Thyroid gland (tissue), 4 donors: ENCODE data around the gene MICU1. TPM values are rescaled to one million over a fixed set of nuclear protein-coding genes. Genes with fewer than 3 reads are reported as not detected.
"Not testable (repeated sequence)": the region's sequence is repeated elsewhere in the genome, so short reads cannot be mapped to it uniquely, and the experiment has no call there.

Source experiments
- DNase-seq, 2 donors: peaks; one replicate each; pipeline ENCODE4 v3.0.0-alpha.2; 2019
- H3K27ac ChIP-seq, 3 donors: fragments of 200-600 bp; sonication (generic); 1 replicate in 2 of 3; 2 replicates in 1 of 3; pipeline ENCODE4 v1.5.1; 2016 to 2019; ENCODE audit warnings: mild to moderate bottlenecking in 1 of 3, moderate library complexity in 1 of 3
- H3K27me3 ChIP-seq: fragments of 200-600 bp; sonication (generic); one replicate; pipeline ENCODE4 v1.5.1; 2019
- H3K36me3 ChIP-seq, 2 donors: fragments of 200-600 bp; sonication (generic); one replicate each; pipeline ENCODE4 v1.5.1; 2016 to 2019
- H3K4me1 ChIP-seq, 2 donors: fragments of 200-600 bp; sonication (generic); one replicate each; pipeline ENCODE4 v1.5.1; 2017 to 2019
- H3K4me3 ChIP-seq, 3 donors: fragments of 200-600 bp; sonication (generic); replicated peaks in 1 of 3; 1 replicate in 2 of 3; 2 replicates in 1 of 3; pipeline ENCODE4 v1.5.1; 2016; ENCODE audit warnings: mild to moderate bottlenecking in 1 of 3
- H3K9me3 ChIP-seq: fragments of 200-600 bp; sonication (generic); one replicate; pipeline ENCODE4 v1.5.1; 2017
- CTCF ChIP-seq, 6 experiments: fragments of 200-600 bp in 3 of 6; fragments of 450-650 bp in 3 of 6; sonication (generic) in 3 of 6; IDR thresholded peaks; one replicate each; pipeline ENCODE4 v1.5.1; 2016 to 2019; ENCODE audit warnings: antibody characterized with exemption in 6 of 6, mild to moderate bottlenecking in 2 of 6, inconsistent platforms in 1 of 6, moderate library complexity in 1 of 6
- POLR2A ChIP-seq, 2 donors: fragments of 450-650 bp; IDR thresholded peaks; one replicate each; pipeline ENCODE4 v1.6.1; 2017; ENCODE audit warnings: antibody characterized with exemption in 2 of 2, mild to moderate bottlenecking in 2 of 2, moderate library complexity in 1 of 2
- WGBS, 2 donors: methylation state at CpG; one replicate each; pipeline ENCODE4 v1.1.5; 2017; 5-methylcytosine and 5-hydroxymethylcytosine counted together
- intact Hi-C: fragments of 100-400 bp; cut with DNase I; formaldehyde crosslinking; loops from one replicate; pipeline ENCODE4 v1.15.1; 2023
- total RNA-seq, 4 donors: library from RNA; depleted of rRNA; stranded (reverse); fragments of >200 nt; gene quantifications; one replicate each; pipeline ENCODE4 v1.2.3, GENCODE V29; 2016

MICU1 gene
- total RNA-seq, 4 donors from 2014 or later, result 26.5 to 33.9 (median 31.5) TPM

- no peak for TF ChIP-seq CTCF (IDR thresholded peaks at IDR 0.05)
- TF ChIP-seq POLR2A (IDR thresholded peaks at IDR 0.05), result no peak
- no peaks in the 10 kb centered on the region for H3K9me3 ChIP-seq
- H3K36me3 ChIP-seq, result no peaks in the 10 kb centered on the region
- H3K4me3 ChIP-seq, result no peak overlapping the region
- H3K4me1 ChIP-seq, result no peaks in the 10 kb centered on the region
- WGBS, 2 donors, result 96% methylated on average over 1 of the region's 1 CpG
- no peaks in the 10 kb centered on the region for H3K27me3 ChIP-seq
- intact Hi-C loops, result no loop called here
- H3K27ac ChIP-seq, result no peak overlapping the region
- DNase-seq, result no peak
Observed at GRCh38 chr10:72557362-72557761, 68.5 kb downstream of the MICU1 start.

- intact Hi-C loops, result no loop called here
- peaks cover 11 to 15% of the 10 kb centered on the region in 2 donors for H3K36me3 ChIP-seq
Observed at GRCh38 chr10:72552857-72553256, 73.0 kb downstream of the MICU1 start.

GRCh38 chr10:72550239-72550638 is 75.6 kb downstream of the MICU1 start:
- Histone ChIP-seq H3K4me3 (no peak overlapping the region), H3K4me1 (no peaks in the 10 kb centered on the region), H3K9me3 (no peaks in the 10 kb centered on the region), H3K36me3 (peaks cover 11 to 15% of the 10 kb centered on the region in 2 donors), H3K27me3 (no peaks in the 10 kb centered on the region), H3K27ac (no peak overlapping the region)
- 91 to 95% methylated on average over 2 of the region's 2 CpGs for WGBS, 2 donors
- no peak for DNase-seq
- no peak for TF ChIP-seq CTCF (IDR thresholded peaks at IDR 0.05)
- no peak for TF ChIP-seq POLR2A (IDR thresholded peaks at IDR 0.05)
- intact Hi-C loops, result no loop called here

More at GRCh38 chr10:72552857-72553256, 73.0 kb downstream of the MICU1 start:
- Histone ChIP-seq H3K27ac (no peak overlapping the region), H3K27me3 (no peaks in the 10 kb centered on the region), H3K9me3 (no peaks in the 10 kb centered on the region), H3K4me3 (no peak overlapping the region), H3K4me1 (no peaks in the 10 kb centered on the region)
- no peak for TF ChIP-seq CTCF (IDR thresholded peaks at IDR 0.05)
- TF ChIP-seq POLR2A (IDR thresholded peaks at IDR 0.05), result no peak
- no peak for DNase-seq

- Histone ChIP-seq H3K4me3 (no peak overlapping the region), H3K36me3 (peaks cover 9 to 13% of the 10 kb centered on the region in 2 donors), H3K27me3 (no peaks in the 10 kb centered on the region), H3K4me1 (no peaks in the 10 kb centered on the region), H3K27ac (no peak overlapping the region), H3K9me3 (no peaks in the 10 kb centered on the region)
- 75 to 91% methylated on average over 1 of the region's 1 CpG for WGBS, 2 donors
- intact Hi-C loops, result no loop called here
- no peak for DNase-seq
- TF ChIP-seq POLR2A (IDR thresholded peaks at IDR 0.05), result no peak
- TF ChIP-seq CTCF (IDR thresholded peaks at IDR 0.05), result no peak
Observed at GRCh38 chr10:72545546-72545945, 80.3 kb downstream of the MICU1 start.

GRCh38 chr10:72543855-72544254 is 82.0 kb downstream of the MICU1 start:
- H3K27me3 ChIP-seq, H3K27ac ChIP-seq, DNase-seq, H3K36me3 ChIP-seq, H3K9me3 ChIP-seq, intact Hi-C loops, H3K4me3 ChIP-seq, H3K4me1 ChIP-seq: not testable (repeated sequence)
- WGBS, 2 donors, result 95 to 96% methylated on average over 6 of the region's 6 CpGs

GRCh38 chr10:72542396-72542815 is 83.5 kb downstream of the MICU1 start:
- H3K4me3 ChIP-seq, result no peak overlapping the region
- WGBS, 2 donors, result 94 to 99% methylated on average over 4 to 8 of the region's 8 CpGs
- no peaks in the 10 kb centered on the region for H3K27me3 ChIP-seq
- H3K4me1 ChIP-seq, result no peaks in the 10 kb centered on the region
- no peak overlapping the region for H3K27ac ChIP-seq
- intact Hi-C loops, result no loop called here
- H3K36me3 ChIP-seq, result no peaks in the 10 kb centered on the region
- DNase-seq, result no peak
- no peaks in the 10 kb centered on the region for H3K9me3 ChIP-seq
- TF ChIP-seq POLR2A (IDR thresholded peaks at IDR 0.05) (no peak), CTCF (IDR thresholded peaks at IDR 0.05) (no peak)
